DMS 273 (cell line): ENCODE data around the gene DPF3.

Experiments used
- DNase-seq: peaks from one replicate; lab custom pipeline; 2025; ENCODE audit not compliant: unreplicated experiment; lab: John Stamatoyannopoulos, UW

DPF3 gene

DNA sequence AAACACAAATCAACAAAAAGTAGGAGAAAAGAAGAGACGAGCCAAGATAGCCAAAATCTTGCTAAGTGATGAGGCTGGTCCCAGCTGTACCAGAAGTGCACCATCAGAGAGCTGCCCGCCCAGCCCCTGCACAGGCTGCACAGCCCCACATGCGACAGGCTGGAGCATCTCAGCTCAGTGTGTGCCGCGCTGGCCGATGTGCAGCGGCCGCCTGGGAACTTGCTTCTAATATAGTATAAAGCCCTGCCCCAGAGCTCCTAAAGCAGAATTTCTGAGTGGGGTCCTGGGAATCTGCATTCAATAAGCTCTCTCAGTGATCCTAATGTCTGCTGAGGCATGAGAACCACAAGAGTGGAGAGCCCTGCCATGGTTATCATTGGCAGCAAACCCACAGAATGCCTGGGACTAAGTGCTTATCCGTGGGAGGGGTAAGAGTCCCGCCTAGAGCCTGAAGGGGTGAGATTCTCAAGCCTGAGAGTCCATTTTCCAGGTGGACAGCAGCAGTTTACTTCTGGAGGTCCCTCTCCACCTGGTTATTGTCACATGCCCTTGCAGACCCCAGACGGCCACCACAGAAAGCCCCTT, 171.6 kb downstream of the DPF3 start:
- no peak for DNase-seq

DNA sequence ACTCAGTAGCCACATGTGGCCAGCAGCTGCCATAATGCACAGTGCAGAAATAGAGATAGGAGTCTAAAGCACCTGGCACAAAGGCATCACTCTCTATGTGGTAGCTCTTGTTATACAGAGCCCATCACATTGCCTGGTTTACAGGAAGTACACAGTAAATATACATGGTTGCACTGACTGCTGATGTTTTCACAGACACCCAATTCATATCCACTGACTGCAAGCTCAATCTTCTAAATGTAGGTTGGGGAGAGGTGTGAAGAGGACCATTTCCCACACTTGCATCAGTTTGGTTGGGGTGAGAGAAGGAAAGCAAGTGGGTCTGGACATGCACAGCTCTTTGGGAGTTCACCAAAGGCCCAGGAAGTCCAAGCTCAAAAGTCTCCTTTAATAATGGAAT, 172.8 kb downstream of the DPF3 start:
- no peak for DNase-seq

DNA sequence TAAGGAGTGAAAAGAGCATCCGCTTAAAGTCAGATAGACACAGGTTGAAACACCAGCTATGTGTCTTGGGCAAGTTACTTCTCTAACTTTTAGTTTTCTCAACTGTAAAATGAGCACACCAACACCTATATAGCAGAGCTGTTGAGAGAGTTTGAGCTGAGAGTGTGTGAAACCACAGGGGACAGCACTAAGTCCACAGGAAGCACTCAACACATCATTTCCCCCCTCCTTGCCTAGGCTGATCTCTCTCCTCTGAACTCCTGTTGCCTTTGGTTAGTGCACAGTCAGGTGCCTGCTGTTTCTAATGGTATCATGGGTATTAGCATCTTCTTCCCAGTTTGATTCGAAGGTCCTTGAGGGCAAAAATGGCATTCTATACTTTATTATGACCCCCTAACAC, 176.7 kb downstream of the DPF3 start:
- no peak for DNase-seq

DNA sequence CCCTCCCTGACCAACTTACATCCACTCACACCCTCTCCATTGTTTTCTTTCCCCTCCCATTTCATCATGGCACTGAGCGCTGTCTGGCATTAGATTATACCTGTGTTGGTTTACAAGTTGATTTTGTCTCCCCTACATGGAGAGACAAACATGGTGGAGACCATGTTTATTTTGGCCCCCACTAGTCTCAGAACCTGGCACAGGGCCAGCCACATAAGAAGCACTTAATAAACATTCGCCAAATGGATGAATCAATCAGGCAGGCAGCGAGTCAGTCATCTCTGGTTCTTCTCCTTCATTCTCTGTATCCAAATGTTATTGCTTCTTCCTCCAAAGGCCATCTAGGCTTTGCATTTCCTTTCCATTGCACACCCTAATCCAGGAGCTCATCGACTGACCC, 177.4 kb downstream of the DPF3 start:
- DNase-seq: peak; percentile 10

DNA sequence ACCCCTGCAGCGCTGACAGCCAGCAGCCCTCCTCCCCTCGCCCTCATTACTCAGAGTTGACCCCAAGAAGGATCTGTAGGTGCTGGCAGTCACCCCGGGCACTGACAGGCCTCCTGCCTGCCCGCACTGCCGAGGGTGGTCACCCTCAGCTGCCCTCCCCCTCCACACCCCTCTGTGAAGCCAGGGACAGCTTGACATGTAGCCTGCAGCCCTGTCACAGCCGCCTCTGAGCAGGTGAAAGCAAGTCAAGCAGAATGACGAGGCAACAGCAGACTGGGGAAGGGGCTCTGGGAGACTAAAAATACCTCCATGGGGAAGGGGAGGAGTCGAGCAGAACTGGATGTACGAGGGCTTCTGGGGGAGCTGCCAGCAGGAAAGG, 178.1 kb downstream of the DPF3 start:
- DNase-seq: no peak

DNA sequence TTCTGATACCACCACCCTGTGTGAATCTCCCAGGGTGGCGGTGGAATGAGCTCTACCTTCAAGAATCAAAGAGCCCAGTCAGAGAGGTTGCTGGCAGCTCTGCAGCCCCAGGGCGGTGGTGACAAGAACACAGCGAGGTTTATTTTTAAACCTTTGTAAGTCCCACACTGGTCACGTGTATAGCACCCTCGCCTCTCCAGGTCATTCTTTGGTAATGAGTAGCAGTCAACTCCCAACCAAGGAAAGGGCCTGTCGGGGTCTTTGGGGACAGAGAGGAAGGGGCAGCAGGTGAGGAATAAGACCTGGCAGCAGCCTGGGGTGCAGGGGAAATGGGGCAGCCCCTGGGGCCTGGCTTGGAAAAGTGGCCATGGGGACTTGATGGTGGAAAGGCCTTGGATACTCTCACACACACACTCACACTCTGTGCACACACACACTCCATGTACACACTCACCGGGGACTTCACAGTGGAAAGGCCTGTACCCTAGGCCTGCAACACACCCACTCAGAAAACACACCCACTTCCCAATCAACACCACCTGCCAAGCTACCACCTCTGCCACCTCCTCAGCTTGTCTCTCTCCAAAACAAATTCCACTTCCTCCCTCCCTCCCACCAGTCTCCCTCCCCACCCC, 178.6 kb downstream of the DPF3 start:
- DNase-seq: peak; percentile 19

DNA sequence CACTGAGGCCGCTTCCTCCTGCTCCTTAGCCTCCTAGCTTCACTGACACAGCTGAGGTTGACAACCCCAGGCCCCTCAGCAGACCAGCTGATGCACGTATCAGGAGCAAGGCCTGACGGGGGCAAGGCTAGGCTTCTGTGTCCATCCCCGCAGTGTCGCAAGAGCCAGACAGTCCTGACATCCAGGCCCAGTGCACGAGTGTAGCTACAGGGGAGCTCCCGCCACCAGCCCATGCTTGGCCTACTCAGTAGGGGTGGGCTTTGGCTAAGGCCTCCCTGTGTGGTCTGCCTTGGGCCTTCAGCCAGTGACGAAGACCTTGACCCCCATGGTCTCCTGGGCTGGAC, 179.1 kb downstream of the DPF3 start:
- DNase-seq: no peak

DNA sequence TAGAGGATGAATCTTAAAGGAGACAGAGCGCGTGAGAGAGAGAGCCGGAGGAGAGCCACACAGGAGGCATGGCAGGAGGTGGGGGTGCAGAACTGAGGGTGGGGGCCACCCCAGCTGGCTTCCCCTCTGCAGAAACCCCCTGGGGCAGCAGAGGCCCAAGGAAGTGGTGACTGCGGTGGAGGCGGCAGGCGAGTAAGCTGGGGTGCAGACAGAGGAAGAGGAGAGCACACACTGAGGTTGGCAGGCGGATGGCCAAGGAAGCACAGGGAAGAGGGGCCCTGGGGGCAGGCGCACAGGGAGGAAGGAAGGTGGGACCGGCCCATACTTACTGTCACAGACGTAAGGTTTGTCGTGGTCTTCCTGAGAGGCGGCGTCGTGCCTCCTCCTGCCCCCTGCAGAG, 179.8 kb downstream of the DPF3 start:
- no peak for DNase-seq

DNA sequence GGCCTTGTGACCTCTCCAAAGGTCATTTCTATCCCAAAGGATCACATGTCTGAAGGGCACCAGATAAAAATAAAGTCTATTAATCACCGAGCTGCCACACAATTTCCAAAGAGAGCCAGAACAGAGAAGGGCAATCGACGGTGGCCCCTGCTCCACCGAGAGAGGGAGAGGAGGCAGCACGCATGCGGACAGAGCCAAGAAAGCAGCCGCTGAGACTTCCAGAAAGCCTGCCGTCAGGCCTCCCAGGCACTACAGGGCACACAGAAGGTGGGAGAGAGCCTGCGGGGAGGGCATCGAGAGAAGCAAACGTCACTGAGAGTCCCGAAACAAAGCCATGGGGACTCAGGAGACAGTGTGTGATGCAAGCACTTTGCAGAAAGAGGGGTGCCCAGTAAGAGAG, 182.0 kb downstream of the DPF3 start:
- DNase-seq: no peak

DNA sequence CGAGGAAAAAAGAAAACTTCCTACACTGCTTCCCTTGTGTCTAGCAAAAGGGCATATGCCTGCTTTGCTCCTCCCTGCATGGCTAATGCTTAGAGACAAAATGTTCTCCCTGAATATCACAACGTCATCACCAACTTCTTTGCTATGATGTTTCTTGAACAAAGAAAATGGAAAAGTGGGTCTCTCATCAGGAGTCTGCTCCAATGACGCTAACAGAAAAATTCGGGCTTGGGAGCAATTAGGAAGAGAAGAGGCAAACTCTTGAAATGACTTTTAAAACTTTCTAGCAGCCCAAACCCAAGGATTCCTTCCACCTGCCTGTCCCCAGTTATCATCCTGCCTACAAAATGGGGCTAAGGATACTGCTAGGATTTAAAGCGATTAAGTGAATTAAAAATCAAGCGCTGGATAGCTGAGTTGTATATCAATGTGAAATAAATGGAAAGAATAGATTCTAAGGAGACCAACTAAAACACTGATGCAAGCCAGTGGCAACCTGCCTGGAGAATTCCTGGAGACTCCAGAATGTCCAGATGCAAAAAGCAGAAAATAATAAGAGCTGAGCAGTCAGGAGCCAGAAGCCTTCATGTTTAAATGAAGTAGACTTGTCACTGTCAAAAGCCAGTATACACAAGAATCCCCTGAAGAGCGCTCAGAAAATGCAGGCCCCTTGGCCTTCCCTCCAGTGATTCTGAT, 183.8 kb downstream of the DPF3 start:
- DNase-seq: no peak

DNA sequence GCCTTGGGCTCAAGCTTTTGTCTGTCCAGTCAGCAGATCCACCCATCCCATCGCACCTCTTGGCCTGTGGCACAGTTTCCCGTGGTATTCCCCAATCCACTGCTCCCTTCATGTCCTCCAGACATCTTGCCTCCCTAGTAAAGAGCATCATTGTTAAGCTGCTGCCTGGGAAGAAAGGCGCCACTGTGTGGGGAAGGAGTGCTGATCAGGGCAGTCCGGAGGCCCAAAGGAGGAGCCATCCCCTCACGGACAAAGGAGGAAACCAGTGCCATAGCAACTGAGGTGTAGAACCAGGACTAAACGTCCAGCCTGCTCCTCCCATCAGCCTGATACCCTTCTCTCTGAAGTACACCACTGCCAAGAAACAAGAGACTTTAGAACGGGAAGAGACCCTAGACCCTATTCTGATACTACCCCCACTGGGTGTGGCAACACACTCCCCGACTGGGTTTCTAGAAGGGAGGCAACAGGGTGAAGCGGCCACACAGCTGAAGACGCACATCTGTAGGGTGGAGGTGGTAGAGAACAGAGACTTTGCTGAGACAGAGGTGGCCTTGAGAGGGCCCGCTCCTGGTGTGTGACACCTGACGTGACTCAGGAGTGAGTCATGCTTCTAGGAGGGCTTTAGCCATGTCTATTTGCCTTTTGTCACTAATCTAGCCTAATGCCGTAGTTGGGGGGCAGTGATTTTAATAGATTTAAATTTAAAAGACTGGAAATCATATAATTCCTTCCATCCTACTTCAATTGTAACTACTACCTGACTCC, 185.0 kb downstream of the DPF3 start:
- DNase-seq: no peak

DNA sequence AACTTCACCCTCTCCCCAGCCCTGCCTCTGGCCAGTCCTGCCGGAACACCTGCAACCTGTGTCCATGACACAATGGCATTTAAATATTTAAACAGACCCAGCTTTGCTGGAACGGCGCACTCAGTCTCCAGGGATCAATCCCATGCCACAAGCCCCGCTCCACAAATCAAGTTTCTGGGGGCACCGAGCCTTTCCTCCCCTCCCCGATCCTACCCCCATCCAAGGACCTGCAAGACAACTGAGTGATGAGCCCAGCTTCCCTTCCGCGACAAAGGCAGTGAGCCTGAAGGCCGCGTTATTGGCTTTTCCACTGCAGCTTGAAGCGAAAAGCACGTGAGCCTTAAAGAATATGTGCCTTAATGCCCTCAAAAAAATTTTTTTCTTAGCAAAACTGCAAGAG, 185.7 kb downstream of the DPF3 start:
- DNase-seq: no peak

DNA sequence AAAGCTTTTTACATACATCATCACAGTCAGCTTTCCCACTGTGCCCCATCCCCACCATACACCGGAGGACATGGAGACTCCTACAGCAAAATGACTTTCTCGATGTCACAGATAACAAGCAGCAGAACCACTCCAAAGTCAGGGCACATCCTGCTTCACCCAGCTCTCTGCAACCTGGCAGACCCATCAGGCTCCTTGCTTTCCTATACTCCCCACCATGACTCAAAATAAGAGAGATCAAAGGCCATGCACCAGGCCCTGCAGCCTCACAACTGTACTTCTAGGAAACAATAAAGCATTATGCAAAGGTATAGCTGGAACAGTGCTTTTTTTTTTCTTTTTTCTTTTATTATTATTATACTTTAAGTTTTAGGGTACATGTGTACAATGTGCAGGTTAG, 187.4 kb downstream of the DPF3 start:
- DNase-seq: no peak

DNA sequence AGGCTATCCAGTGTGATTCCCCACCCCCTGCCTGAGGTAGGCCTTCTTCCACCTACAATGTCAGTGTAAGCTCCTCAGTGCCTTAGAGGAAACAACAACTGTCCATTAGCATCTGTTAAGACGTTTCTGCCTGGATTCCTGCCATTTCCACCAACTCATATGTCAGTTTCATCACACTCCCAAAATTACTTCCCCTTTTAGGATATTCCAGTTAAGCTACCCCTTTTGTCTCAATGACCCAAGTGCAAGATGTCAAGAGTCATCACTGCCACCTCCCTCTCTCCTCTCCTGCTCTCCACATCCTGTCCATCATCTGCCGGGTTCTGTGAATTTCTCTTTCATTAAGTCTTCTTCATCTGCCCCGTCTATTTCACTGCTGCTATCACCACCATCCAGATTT, 189.4 kb downstream of the DPF3 start:
- peak; percentile 37 for DNase-seq

DNA sequence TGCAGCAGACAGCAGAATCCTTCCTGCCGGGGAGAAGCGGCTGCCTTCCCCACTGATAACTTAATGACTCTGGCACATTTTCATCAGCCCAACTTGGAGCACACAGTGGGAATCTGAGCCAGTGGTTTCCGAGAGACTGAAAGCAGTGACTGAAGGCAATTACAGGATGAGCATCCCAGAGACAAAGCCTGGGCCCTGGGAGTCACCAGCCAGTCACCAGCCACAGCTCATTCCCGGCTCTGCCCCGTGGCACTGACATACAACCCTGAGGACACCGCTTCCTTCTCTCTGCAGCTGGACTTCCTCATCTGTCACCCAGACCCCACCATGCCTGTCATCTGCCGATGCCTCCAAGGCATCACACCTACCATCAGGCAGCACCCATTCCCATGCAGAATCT, 192.3 kb downstream of the DPF3 start:
- DNase-seq: peak; percentile 70

DNA sequence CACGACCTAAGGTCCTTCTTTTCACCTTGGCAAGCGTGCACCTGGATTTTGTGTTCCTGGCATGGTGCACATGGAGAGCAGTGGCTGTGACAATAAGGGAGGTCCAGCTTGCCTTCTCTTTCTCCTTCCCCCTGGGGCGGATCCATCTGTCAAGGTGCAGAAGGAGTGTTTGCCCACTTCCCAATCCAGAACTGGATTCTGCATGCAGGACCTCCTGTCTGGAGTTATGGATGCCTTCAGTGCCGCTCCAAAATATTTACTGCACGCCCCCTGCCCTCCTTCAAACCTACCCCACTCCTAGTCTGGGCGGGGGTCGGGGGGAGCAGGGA, 192.7 kb downstream of the DPF3 start:
- DNase-seq: peak; percentile 77

DNA sequence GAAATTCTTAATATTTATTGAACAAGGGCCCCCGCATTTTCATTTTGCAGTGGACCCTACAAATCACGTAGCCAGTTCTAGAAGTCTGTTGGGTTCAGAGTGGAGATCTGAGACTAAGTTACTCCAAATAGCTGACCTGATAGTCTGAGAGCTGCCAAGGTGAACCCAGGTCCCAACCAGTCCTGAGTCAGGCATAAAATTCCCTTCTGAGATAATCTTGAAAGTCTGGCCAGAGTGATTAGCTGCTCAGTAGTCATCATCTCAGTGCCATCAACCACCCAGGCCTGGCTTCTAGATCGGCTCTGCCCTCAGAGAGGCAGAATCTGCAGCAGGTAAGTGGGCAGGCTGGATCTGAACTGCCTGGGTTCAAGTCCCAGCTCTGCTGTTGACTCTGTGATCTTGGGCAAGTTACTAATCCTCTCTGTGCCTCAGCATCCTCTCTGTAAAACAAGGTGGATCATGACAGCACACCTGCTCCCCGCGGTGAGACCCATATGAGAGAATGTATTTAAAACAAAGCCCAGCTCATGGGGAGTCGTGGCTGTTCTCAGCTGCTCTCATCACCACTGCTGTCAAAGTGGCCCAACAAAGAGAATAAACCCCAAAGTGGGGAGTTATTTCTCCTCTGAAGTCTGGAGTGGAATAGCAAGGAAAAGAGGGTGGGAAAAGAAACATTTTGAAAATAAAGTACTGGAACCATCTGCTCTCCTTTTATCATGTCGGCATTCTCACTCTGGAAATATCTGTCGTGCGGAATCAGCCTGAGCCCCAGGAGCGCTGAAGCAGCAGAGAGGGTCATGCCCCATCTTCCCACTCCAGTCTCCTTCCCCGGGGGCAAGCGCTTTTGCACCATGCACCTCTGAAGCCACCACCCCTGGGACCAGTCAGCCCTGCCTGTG, 193.3 kb downstream of the DPF3 start:
- no peak for DNase-seq

DNA sequence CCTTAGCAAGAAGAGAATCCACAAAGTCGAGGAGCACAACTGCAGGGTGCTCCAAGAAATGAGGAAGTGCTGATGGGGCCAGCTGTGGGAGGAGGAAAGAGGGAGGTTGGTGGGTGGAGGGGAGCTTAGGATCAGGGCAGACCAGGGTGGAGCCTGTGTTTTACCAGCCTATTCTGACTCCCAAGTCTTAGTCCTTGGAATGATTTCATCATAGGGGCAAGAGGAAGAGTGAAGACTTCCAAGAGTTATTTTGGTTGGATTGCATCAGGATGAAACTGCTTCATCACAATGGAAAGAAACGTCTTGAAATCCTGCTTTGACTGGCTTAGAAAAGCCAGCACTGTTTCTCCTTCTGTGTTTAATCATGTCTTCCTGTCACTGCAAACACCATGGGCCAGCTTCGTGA, 194.0 kb downstream of the DPF3 start:
- no peak for DNase-seq

DNA sequence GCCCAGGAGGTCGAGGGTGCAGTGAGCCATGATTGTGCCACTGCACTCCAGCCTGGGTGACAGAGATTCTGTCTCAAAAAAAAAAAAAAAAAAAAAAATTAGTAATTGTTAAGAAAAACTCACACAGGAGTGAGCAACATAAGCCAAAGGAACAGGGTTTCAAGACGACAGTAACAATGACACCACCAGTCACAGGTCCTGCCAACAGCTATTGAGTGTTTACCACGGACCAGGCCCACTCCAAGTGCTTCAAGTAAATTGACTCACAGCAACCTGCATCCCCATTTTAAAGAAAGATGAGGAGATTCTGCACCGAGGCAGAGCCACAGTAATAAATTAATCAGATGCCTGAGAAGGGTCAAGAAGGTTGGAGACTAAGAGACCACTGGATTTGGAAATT, 194.5 kb downstream of the DPF3 start:
- no peak for DNase-seq

DNA sequence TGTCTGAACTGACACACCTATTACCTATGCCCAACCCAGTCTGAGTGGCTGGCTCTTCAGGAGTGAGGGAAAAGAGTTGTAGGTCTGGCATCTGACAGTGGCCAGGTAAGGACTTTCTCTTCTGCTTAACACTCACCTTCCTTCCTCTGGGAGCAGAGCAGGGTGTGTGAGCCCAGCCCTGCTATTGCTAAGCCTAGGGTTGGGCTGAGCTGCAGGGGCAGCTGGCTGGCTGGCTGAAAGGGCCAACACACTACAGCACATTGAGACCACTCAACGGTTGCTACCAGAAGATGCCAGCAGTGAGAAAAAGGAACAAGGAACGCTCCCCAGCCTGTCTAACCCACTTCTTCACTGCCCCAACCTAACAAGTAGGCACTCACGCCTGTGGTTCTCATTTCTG, 201.2 kb downstream of the DPF3 start:
- peak; percentile 67 for DNase-seq

DNA sequence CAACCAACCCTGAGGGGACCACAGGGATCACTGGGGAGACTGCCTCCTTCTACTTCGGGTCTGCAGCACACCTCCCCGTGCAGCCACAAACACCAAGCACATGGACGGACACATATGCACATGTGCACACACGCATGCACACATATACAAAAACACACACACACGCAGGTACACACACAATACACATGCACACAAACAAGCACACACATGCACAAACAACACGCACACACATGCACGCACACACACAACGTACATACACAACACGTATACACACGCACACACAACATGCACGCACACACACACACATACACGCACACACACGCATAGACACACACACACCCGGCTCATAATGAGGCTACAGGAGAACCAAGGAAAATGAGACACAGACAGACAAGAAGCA, 203.6 kb downstream of the DPF3 start:
- DNase-seq: no peak
